Gastrocnemius medialis (tissue), 4 donors: ENCODE data around the gene TEX14.

Source experiments
- POLR2A ChIP-seq, 2 donors: fragments of 450-650 bp; IDR thresholded peaks; one replicate each; pipeline ENCODE4 v1.6.1; 2017; ENCODE audit warnings: antibody characterized with exemption in 2 of 2, mild to moderate bottlenecking in 2 of 2, moderate library complexity in 2 of 2
- TF ChIP-seq, protein P1 (sequence below), 5 experiments: fragments of 450-650 bp in 3 of 5; fragments of 200-600 bp in 2 of 5; sonication (generic) in 2 of 5; IDR thresholded peaks in 4 of 5; conservative IDR thresholded peaks in 1 of 5; 1 replicate in 4 of 5; 2 replicates in 1 of 5; pipeline ENCODE4 v1.5.1; 2016 to 2019; ENCODE audit warnings: antibody characterized with exemption in 5 of 5, mild to moderate bottlenecking in 3 of 5, moderate library complexity in 3 of 5

DNA sequence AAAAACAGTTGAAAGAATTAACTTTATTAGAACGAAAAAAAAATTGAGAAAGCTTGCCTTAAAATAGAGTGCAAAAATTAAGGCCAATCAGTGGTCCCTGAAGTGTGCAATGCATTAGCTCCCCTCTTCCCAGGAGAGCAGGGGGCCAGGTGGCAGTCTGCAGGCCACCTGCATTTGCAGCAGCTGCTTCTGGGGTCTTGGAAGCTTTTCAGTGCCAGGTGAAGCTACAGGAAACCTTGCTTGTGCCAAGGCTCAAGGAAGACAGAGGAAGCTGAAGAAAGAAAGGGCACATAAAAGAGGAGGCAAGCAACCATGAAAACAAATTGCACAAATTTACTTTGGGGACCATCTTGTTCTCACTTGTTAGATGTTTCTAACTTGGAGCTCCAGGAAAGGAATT is 126.9 kb downstream of the TEX14 start:
- TF ChIP-seq POLR2A (IDR thresholded peaks at IDR 0.05), result no peak
- TF ChIP-seq, protein P1, sequence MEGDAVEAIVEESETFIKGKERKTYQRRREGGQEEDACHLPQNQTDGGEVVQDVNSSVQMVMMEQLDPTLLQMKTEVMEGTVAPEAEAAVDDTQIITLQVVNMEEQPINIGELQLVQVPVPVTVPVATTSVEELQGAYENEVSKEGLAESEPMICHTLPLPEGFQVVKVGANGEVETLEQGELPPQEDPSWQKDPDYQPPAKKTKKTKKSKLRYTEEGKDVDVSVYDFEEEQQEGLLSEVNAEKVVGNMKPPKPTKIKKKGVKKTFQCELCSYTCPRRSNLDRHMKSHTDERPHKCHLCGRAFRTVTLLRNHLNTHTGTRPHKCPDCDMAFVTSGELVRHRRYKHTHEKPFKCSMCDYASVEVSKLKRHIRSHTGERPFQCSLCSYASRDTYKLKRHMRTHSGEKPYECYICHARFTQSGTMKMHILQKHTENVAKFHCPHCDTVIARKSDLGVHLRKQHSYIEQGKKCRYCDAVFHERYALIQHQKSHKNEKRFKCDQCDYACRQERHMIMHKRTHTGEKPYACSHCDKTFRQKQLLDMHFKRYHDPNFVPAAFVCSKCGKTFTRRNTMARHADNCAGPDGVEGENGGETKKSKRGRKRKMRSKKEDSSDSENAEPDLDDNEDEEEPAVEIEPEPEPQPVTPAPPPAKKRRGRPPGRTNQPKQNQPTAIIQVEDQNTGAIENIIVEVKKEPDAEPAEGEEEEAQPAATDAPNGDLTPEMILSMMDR (IDR thresholded peaks at IDR 0.05 in 4 of 5, conservative IDR thresholded peaks at IDR 0.05 in 1 of 5), result no peak
